OCI-M2 (cell line): Measurements from ENCODE around the gene PPP1R1C.

Source experiments
- DNase-seq: peaks from one replicate; lab custom pipeline; 2025; ENCODE audit not compliant: unreplicated experiment; lab: John Stamatoyannopoulos, UW

Gene PPP1R1C

GRCh38 chr2:181971032-181971431 lies 14.6 kb upstream of the PPP1R1C start:
- DNase-seq = no peak

- DNase-seq = no peak
Measured at GRCh38 chr2:181972431-181973170, 13.1 kb upstream of the PPP1R1C start.

- DNase-seq = no peak
Measured at GRCh38 chr2:181973171-181973783, 12.4 kb upstream of the PPP1R1C start.

GRCh38 chr2:181977661-181978350 lies 7.8 kb upstream of the PPP1R1C start:
- DNase-seq = no peak

- DNase-seq = no peak
Measured at GRCh38 chr2:181978351-181979150, 7.1 kb upstream of the PPP1R1C start.

- DNase-seq = no peak
Measured at GRCh38 chr2:181984060-181984459, 1.6 kb upstream of the PPP1R1C start.

- DNase-seq = no peak
Measured at GRCh38 chr2:181984814-181985631, 630 bp upstream of the PPP1R1C start.

- DNase-seq = no peak
Measured at GRCh38 chr2:181988154-181988924, 2.7 kb downstream of the PPP1R1C start.

GRCh38 chr2:181989099-181989498 lies 3.4 kb downstream of the PPP1R1C start:
- no peak for DNase-seq

GRCh38 chr2:181991171-181991885 lies 5.7 kb downstream of the PPP1R1C start:
- DNase-seq = no peak

- DNase-seq = no peak
Measured at GRCh38 chr2:181992776-181993175, 7.1 kb downstream of the PPP1R1C start.

- no peak for DNase-seq
Measured at GRCh38 chr2:181995289-181995688, 9.6 kb downstream of the PPP1R1C start.

- DNase-seq = no peak
Measured at GRCh38 chr2:181998041-181998835, 12.6 kb downstream of the PPP1R1C start.

- no peak for DNase-seq
Measured at GRCh38 chr2:181998891-181999654, 13.4 kb downstream of the PPP1R1C start.

GRCh38 chr2:181999911-182000310 lies 14.3 kb downstream of the PPP1R1C start:
- no peak for DNase-seq

GRCh38 chr2:182004945-182005520 lies 19.4 kb downstream of the PPP1R1C start:
- DNase-seq = no peak
